Activated CD4-positive, alpha-beta T cell treated with anti-CD3 and anti-CD28 coated beads for 24 hours (primary cell): ENCODE measurements around the gene BOLA2B.

ENCODE experiments used
- DNase-seq, 2 donors: peaks; one replicate each; pipeline ENCODE4 v3.0.0-alpha.2; 2020; ENCODE audit warnings: low read depth in 2 of 2

BOLA2B gene

DNA sequence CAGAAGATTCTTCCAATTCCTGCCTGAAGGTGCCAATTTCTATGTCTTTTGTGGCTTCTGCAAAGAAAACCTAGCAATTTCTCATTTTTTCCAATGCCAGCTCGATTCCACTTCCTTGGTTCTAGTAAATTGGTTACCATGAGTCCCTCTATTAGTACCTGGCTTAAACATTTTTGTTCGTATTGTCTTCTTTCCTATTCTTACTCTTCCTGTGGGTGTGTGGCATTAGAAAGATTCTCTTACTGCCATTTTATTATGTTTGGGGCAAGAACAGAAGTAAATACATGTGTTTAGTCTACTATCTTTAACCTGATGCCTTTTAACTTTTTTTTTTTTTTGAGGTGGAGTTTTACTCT, 50.1 kb downstream of the BOLA2B start:
- DNase-seq: no peak
